Neural cell (in vitro differentiated cells): ENCODE results near the gene CABCOCO1. TPM values are rescaled to one million over a fixed set of nuclear protein-coding genes. Genes with fewer than 3 reads are reported as not detected.

Source experiments
- H2AFZ ChIP-seq: fragments of 200-600, 300-800 bp; sonication (generic), shearing (Covaris generic); 2 replicates; pipeline ENCODE4 v1.6.0; 2014; ENCODE audit warnings: low read depth, mild to moderate bottlenecking, antibody characterized with exemption, low read length, moderate library complexity
- H3F3A ChIP-seq: fragments of 200-600 bp; shearing (Covaris generic); 2 replicates; pipeline ENCODE4 v1.6.1; 2016; ENCODE audit warnings: mild to moderate bottlenecking, moderate library complexity, mixed read lengths, antibody characterized with exemption, low read length; ENCODE audit not compliant: insufficient read depth, poor library complexity, severe bottlenecking
- H3K27ac ChIP-seq: fragments of 200-600, 300-800 bp; sonication (generic), shearing (Covaris generic); 2 replicates; pipeline ENCODE4 v1.5.1; 2014; ENCODE audit warnings: mild to moderate bottlenecking, low read length, moderate library complexity
- H3K27me3 ChIP-seq: fragments of 300-800, 200-600 bp; sonication (generic), shearing (Covaris generic); 2 replicates; pipeline ENCODE4 v1.6.0; 2014; ENCODE audit warnings: mild to moderate bottlenecking, low read depth, low read length, moderate library complexity; ENCODE audit not compliant: insufficient read depth
- H3K36me3 ChIP-seq: fragments of 300-800, 200-600 bp; sonication (generic), shearing (Covaris generic); 2 replicates; pipeline ENCODE4 v1.5.1; 2014; ENCODE audit warnings: mild to moderate bottlenecking, antibody characterized with exemption, low read length, moderate library complexity; ENCODE audit not compliant: insufficient read depth
- H3K4me2 ChIP-seq: fragments of 300-800, 200-600 bp; sonication (generic), shearing (Covaris generic); 2 replicates; pipeline ENCODE4 v1.6.0; 2014; ENCODE audit warnings: mild to moderate bottlenecking, low read length
- H3K4me3 ChIP-seq: fragments of 300-800, 200-600 bp; sonication (generic), shearing (Covaris generic); 2 replicates; pipeline ENCODE4 v1.5.1; 2014; ENCODE audit warnings: mild to moderate bottlenecking, low read length, moderate library complexity
- H3K79me2 ChIP-seq: fragments of 200-600 bp; shearing (Covaris generic); replicated peaks from 2 replicates; pipeline ENCODE4 v1.6.0; 2014; ENCODE audit warnings: mild to moderate bottlenecking, low read length, moderate library complexity; ENCODE audit not compliant: insufficient read depth
- H3K9ac ChIP-seq: fragments of 300-800, 200-600 bp; sonication (generic), shearing (Covaris generic); 2 replicates; pipeline ENCODE4 v1.6.1; 2016; ENCODE audit warnings: mild to moderate bottlenecking, low read length, mixed read lengths
- H3K9me2 ChIP-seq: fragments of 200-600 bp; shearing (Covaris generic); 2 replicates; pipeline ENCODE4 v1.6.1; 2016; ENCODE audit warnings: mild to moderate bottlenecking, low read length, mixed read lengths; ENCODE audit not compliant: insufficient read depth
- H3K9me3 ChIP-seq: fragments of 200-600, 300-800 bp; sonication (generic), shearing (Covaris generic); 2 replicates; pipeline ENCODE4 v1.6.1; 2016; ENCODE audit warnings: mild to moderate bottlenecking, mixed run types, low read length, moderate library complexity, mixed read lengths
- H4K20me1 ChIP-seq: fragments of 200-600 bp; shearing (Covaris generic); 2 replicates; pipeline ENCODE4 v1.6.1; 2016; ENCODE audit warnings: mild to moderate bottlenecking, mixed run types; ENCODE audit not compliant: insufficient read depth
- EP300 ChIP-seq: fragments of 450-650 bp; conservative IDR thresholded peaks from 2 replicates; pipeline ENCODE4 v1.6.1; 2014; ENCODE audit warnings: antibody characterized with exemption, mild to moderate bottlenecking, moderate library complexity; ENCODE audit not compliant: poor library complexity, severe bottlenecking
- EZH2 ChIP-seq: fragments of 200-600, 300-800 bp; shearing (Covaris generic), sonication (generic); IDR thresholded peaks from 2 replicates; pipeline ENCODE4 v1.6.1; 2014; ENCODE audit warnings: antibody characterized with exemption, low read length, borderline replicate concordance, mild to moderate bottlenecking; ENCODE audit not compliant: insufficient read depth, poor library complexity, severe bottlenecking
- MXI1 ChIP-seq: fragments of 450-650 bp; conservative IDR thresholded peaks from 2 replicates; pipeline ENCODE4 v1.6.1; 2014; ENCODE audit warnings: antibody characterized with exemption, mild to moderate bottlenecking; ENCODE audit not compliant: poor library complexity, severe bottlenecking
- POLR2AphosphoS5 ChIP-seq: IDR thresholded peaks from 2 replicates; pipeline ENCODE4 v1.6.1; 2012
- RAD21 ChIP-seq: fragments of 450-650 bp; conservative IDR thresholded peaks from 2 replicates; pipeline ENCODE4 v1.6.1; 2014; ENCODE audit warnings: antibody characterized with exemption, mild to moderate bottlenecking, moderate library complexity
- SMC3 ChIP-seq: fragments of 450-650 bp; conservative IDR thresholded peaks from 2 replicates; pipeline ENCODE4 v1.6.1; 2014; ENCODE audit warnings: antibody characterized with exemption, mild to moderate bottlenecking, moderate library complexity; ENCODE audit not compliant: poor library complexity
- TAF1 ChIP-seq: IDR thresholded peaks from 2 replicates; pipeline ENCODE4 v1.6.1; 2012; ENCODE audit warnings: low read depth
- polyA plus RNA-seq: library from polyadenylated mRNA; depleted of rRNA; stranded (reverse); fragments of >200 nt; gene quantifications from 2 replicates; pipeline ENCODE4 v1.2.3, GENCODE V29; 2014
- TF ChIP-seq, protein P1 (sequence below): fragments of 450-650 bp; IDR thresholded peaks from 2 replicates; pipeline ENCODE4 v1.5.1; 2014; ENCODE audit warnings: antibody characterized with exemption, mild to moderate bottlenecking, moderate library complexity; ENCODE audit not compliant: poor library complexity, severe bottlenecking
- TF ChIP-seq, protein P2 (sequence below): IDR thresholded peaks from 2 replicates; pipeline ENCODE4 v1.6.1; 2012; ENCODE audit warnings: borderline replicate concordance

The CABCOCO1 gene
- polyA plus RNA-seq, 1 donor from 2014 or later, result 0.31 TPM

GRCh38 chr10:61702584-61702983 is 39.9 kb downstream of the CABCOCO1 start:
- no peaks in the 10 kb centered on the region for H3F3A ChIP-seq
- no peaks in the 10 kb centered on the region for H3K27me3 ChIP-seq
- no peaks in the 10 kb centered on the region for H3K79me2 ChIP-seq
- H3K9me3 ChIP-seq, result no peaks in the 10 kb centered on the region
- no peak overlapping the region for H2AFZ ChIP-seq
- no peaks in the 10 kb centered on the region for H3K36me3 ChIP-seq
- no peak overlapping the region for H3K9ac ChIP-seq
- H3K9me2 ChIP-seq, result no peaks in the 10 kb centered on the region
- no peak overlapping the region for H3K4me2 ChIP-seq
- H3K4me3 ChIP-seq, result no peak overlapping the region
- H4K20me1 ChIP-seq, result no peaks in the 10 kb centered on the region
- H3K27ac ChIP-seq, result no peak overlapping the region
- TF ChIP-seq, protein P1, sequence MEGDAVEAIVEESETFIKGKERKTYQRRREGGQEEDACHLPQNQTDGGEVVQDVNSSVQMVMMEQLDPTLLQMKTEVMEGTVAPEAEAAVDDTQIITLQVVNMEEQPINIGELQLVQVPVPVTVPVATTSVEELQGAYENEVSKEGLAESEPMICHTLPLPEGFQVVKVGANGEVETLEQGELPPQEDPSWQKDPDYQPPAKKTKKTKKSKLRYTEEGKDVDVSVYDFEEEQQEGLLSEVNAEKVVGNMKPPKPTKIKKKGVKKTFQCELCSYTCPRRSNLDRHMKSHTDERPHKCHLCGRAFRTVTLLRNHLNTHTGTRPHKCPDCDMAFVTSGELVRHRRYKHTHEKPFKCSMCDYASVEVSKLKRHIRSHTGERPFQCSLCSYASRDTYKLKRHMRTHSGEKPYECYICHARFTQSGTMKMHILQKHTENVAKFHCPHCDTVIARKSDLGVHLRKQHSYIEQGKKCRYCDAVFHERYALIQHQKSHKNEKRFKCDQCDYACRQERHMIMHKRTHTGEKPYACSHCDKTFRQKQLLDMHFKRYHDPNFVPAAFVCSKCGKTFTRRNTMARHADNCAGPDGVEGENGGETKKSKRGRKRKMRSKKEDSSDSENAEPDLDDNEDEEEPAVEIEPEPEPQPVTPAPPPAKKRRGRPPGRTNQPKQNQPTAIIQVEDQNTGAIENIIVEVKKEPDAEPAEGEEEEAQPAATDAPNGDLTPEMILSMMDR, result no peak
- TF ChIP-seq, protein P2, sequence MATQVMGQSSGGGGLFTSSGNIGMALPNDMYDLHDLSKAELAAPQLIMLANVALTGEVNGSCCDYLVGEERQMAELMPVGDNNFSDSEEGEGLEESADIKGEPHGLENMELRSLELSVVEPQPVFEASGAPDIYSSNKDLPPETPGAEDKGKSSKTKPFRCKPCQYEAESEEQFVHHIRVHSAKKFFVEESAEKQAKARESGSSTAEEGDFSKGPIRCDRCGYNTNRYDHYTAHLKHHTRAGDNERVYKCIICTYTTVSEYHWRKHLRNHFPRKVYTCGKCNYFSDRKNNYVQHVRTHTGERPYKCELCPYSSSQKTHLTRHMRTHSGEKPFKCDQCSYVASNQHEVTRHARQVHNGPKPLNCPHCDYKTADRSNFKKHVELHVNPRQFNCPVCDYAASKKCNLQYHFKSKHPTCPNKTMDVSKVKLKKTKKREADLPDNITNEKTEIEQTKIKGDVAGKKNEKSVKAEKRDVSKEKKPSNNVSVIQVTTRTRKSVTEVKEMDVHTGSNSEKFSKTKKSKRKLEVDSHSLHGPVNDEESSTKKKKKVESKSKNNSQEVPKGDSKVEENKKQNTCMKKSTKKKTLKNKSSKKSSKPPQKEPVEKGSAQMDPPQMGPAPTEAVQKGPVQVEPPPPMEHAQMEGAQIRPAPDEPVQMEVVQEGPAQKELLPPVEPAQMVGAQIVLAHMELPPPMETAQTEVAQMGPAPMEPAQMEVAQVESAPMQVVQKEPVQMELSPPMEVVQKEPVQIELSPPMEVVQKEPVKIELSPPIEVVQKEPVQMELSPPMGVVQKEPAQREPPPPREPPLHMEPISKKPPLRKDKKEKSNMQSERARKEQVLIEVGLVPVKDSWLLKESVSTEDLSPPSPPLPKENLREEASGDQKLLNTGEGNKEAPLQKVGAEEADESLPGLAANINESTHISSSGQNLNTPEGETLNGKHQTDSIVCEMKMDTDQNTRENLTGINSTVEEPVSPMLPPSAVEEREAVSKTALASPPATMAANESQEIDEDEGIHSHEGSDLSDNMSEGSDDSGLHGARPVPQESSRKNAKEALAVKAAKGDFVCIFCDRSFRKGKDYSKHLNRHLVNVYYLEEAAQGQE, result no peak
- TF ChIP-seq POLR2AphosphoS5 (no peak), MXI1 (no peak), EP300 (no peak), EZH2 (no peak), RAD21 (no peak), SMC3 (no peak), TAF1 (no peak)

DNA sequence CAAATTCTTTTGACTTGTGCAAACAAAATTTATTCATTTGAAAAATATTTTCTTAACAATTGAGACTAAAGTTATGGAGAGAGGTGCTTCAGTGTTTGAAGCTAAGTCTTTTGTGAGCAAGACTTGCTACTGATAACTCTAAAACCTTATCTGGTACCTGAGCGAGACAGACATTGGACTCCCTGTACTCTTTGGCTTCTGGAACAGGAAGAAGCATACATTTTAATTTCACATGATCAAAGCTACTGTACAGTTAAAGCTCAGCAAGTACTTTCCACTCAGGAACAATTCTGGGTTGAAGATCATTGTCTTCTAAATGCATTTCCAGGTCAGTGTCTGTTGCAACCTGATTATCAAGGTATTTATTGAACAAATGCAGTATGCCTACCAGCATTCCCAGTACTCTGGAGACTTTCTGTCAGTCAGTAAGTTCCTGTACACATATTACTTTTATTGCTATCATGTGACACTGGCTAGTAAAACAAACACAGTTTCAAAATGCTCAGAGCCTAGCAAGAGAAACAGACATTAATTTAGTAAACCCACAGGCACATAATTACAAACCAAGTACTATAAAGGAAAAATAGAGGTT is 42.4 kb downstream of the CABCOCO1 start:
- no peaks in the 10 kb centered on the region for H3K79me2 ChIP-seq
- H4K20me1 ChIP-seq, result no peaks in the 10 kb centered on the region
- no peak overlapping the region for H3K27ac ChIP-seq
- no peak overlapping the region for H3K4me3 ChIP-seq
- H3K4me2 ChIP-seq, result no peak overlapping the region
- no peak overlapping the region for H3K9ac ChIP-seq
- TF ChIP-seq, protein P2, result no peak
- TF ChIP-seq, protein P1, result no peak
- TF ChIP-seq EZH2, result no peak
- TF ChIP-seq MXI1, result no peak
- TF ChIP-seq EP300, result no peak
- TF ChIP-seq TAF1, result no peak
- no peak for TF ChIP-seq SMC3
- no peaks in the 10 kb centered on the region for H3K36me3 ChIP-seq
- H3K9me2 ChIP-seq, result no peaks in the 10 kb centered on the region
- H2AFZ ChIP-seq, result no peak overlapping the region
- H3F3A ChIP-seq, result no peaks in the 10 kb centered on the region
- no peaks in the 10 kb centered on the region for H3K9me3 ChIP-seq
- no peaks in the 10 kb centered on the region for H3K27me3 ChIP-seq
